HG02884 (cell line): Measurements from ENCODE around the gene KCNJ14.

Experiments used
- ATAC-seq: cut with Tn5 transposase; IDR thresholded peaks from one replicate; pipeline ENCODE4 v1.9.1; 2021; ENCODE audit warnings: mild to moderate bottlenecking, moderate library complexity; ENCODE audit not compliant: unreplicated experiment

The KCNJ14 gene

GRCh38 chr19:48501494-48502349, 46.3 kb downstream of the KCNJ14 start:
- no peak for ATAC-seq

- no peak for ATAC-seq
These were observed 47.1 kb downstream of the KCNJ14 start for GRCh38 chr19:48502350-48503018.

GRCh38 chr19:48506138-48506733, 50.9 kb downstream of the KCNJ14 start:
- no peak for ATAC-seq

GRCh38 chr19:48507911-48508439, 52.6 kb downstream of the KCNJ14 start:
- no peak for ATAC-seq

GRCh38 chr19:48508729-48509411, 53.5 kb downstream of the KCNJ14 start:
- ATAC-seq = no peak

GRCh38 chr19:48509467-48510194, 54.3 kb downstream of the KCNJ14 start:
- no peak for ATAC-seq

GRCh38 chr19:48510421-48511268, 55.3 kb downstream of the KCNJ14 start:
- ATAC-seq = no peak

GRCh38 chr19:48511321-48511731, 56.0 kb downstream of the KCNJ14 start:
- no peak for ATAC-seq

GRCh38 chr19:48511800-48512503, 56.6 kb downstream of the KCNJ14 start, which contains the start of gene LMTK3:
LMTK3 (minus strand) TSS chr19:48511835; CDS start chr19:48511576, 259 bp downstream.
- ATAC-seq = no peak

- ATAC-seq = no peak
These were observed 57.3 kb downstream of the KCNJ14 start for GRCh38 chr19:48512504-48513288.

- ATAC-seq = no peak
These were observed 58.1 kb downstream of the KCNJ14 start for GRCh38 chr19:48513289-48514122.

- no peak for ATAC-seq
These were observed 58.7 kb downstream of the KCNJ14 start for GRCh38 chr19:48514123-48514458.

GRCh38 chr19:48516536-48516935, 61.2 kb downstream of the KCNJ14 start:
- ATAC-seq = no peak
